Stimulated activated CD4-positive, alpha-beta T cell treated with anti-CD3 and anti-CD28 coated beads, Interleukin-15, amount 100 ng/mL, for 1 hour (primary cell): ENCODE data around the gene ADCY2.

Experiments used
- DNase-seq, 2 donors: peaks; one replicate each; pipeline ENCODE4 v3.0.0-alpha.2; 2020; ENCODE audit warnings: low read depth in 1 of 2, low spot score in 1 of 2

Gene ADCY2

GRCh38 chr5:7437836-7438235, 41.9 kb downstream of the ADCY2 start:
- no peak for DNase-seq

- DNase-seq = no peak
Observed at GRCh38 chr5:7445068-7445467, 49.1 kb downstream of the ADCY2 start.

- no peak for DNase-seq
Observed at GRCh38 chr5:7445831-7446230, 49.9 kb downstream of the ADCY2 start.

GRCh38 chr5:7446913-7447312, 51.0 kb downstream of the ADCY2 start:
- DNase-seq = no peak

GRCh38 chr5:7453947-7454346, 58.0 kb downstream of the ADCY2 start:
- no peak for DNase-seq

GRCh38 chr5:7456206-7456605, 60.3 kb downstream of the ADCY2 start:
- no peak for DNase-seq

GRCh38 chr5:7461371-7461770, 65.4 kb downstream of the ADCY2 start:
- no peak for DNase-seq

- no peak for DNase-seq
Observed at GRCh38 chr5:7462758-7463157, 66.8 kb downstream of the ADCY2 start.

GRCh38 chr5:7464182-7464581, 68.2 kb downstream of the ADCY2 start:
- DNase-seq = no peak

- DNase-seq = no peak
Observed at GRCh38 chr5:7467179-7467578, 71.2 kb downstream of the ADCY2 start.

- no peak for DNase-seq
Observed at GRCh38 chr5:7468742-7469141, 72.8 kb downstream of the ADCY2 start.

- no peak for DNase-seq
Observed at GRCh38 chr5:7471710-7472109, 75.8 kb downstream of the ADCY2 start.

- DNase-seq = no peak
Observed at GRCh38 chr5:7473115-7473514, 77.2 kb downstream of the ADCY2 start.

GRCh38 chr5:7473668-7474215, 77.8 kb downstream of the ADCY2 start:
- DNase-seq = no peak

- no peak for DNase-seq
Observed at GRCh38 chr5:7474821-7475403, 79.0 kb downstream of the ADCY2 start.

GRCh38 chr5:7478459-7478858, 82.5 kb downstream of the ADCY2 start:
- DNase-seq = no peak

GRCh38 chr5:7488734-7489133, 92.8 kb downstream of the ADCY2 start:
- no peak for DNase-seq

- no peak for DNase-seq
Observed at GRCh38 chr5:7492371-7492770, 96.4 kb downstream of the ADCY2 start.

GRCh38 chr5:7493081-7493480, 97.1 kb downstream of the ADCY2 start:
- no peak for DNase-seq

- no peak for DNase-seq
Observed at GRCh38 chr5:7493622-7494021, 97.7 kb downstream of the ADCY2 start.

- DNase-seq = no peak
Observed at GRCh38 chr5:7494481-7495130, 98.7 kb downstream of the ADCY2 start.

GRCh38 chr5:7495131-7495517, 99.2 kb downstream of the ADCY2 start:
- DNase-seq = no peak

- no peak for DNase-seq
Observed at GRCh38 chr5:7500256-7500655, 104.3 kb downstream of the ADCY2 start.
